HepG2 (cell line): Measurements from ENCODE around the gene RASAL3. TPM values are rescaled to one million over a fixed set of nuclear protein-coding genes. Genes with fewer than 3 reads are reported as not detected.
A peak's percentile ranks its signal among the peaks of the same experiment; 100 is the strongest.

Experiments used
- ATAC-seq: fragments of 200-7000 bp; cut with Tn5 transposase; 3 replicates; pipeline ENCODE4 v1.9.1; 2020; ENCODE audit warnings: mild to moderate bottlenecking, moderate library complexity
- BruUV-seq: library from RNA; stranded (reverse); fragments of 400-500 nt; replicated peaks from 2 replicates; lab custom pipeline; 2021; lab: Mats Ljungman, UMichigan
- CTCF ChIA-PET: fragments of 300-600 bp; formaldehyde crosslinking; extraction: SDS; loops from one replicate; lab custom pipeline; 2021; ENCODE audit warnings: low total read pairs, inconsistent platforms, low intra/inter-chr PET ratio; lab: Yijun Ruan, JAX
- POLR2A ChIA-PET: fragments of 350-600 bp; sonication (Branson Sonifier 250); formaldehyde crosslinking; loops from one replicate; lab custom pipeline; 2020; ENCODE audit warnings: antibody characterized with exemption, inconsistent platforms; lab: Yijun Ruan, JAX
- DNase-seq: peaks from one replicate; pipeline ENCODE4 v3.0.0-alpha.2; 2015; ENCODE audit warnings: low spot score
- FAIRE-seq: peaks from 3 replicates; lab custom pipeline; 2011; peaks lifted over from hg19 to GRCh38; lab: Jason Lieb, UNC
- H2AFZ ChIP-seq: one replicate; pipeline ENCODE4 v1.6.1; 2011; ENCODE audit warnings: low read length, inconsistent platforms
- H3K27ac ChIP-seq: fragments of 300-600 bp; 3 replicates; pipeline ENCODE4 v1.8.0; 2011; ENCODE audit warnings: mixed run types, mild to moderate bottlenecking, mixed read lengths, low read length, inconsistent platforms; ENCODE audit not compliant: insufficient read depth; ENCODE audit errors: extremely low read length
- H3K27me3 ChIP-seq, 2 experiments: fragments of 200-600 bp in 1 of 2; 2 replicates in 1 of 2; 3 replicates in 1 of 2; pipeline versions ENCODE4 v1.6.0 to v1.8.0; 2011; ENCODE audit warnings: low read length in 2 of 2, mild to moderate bottlenecking in 2 of 2, moderate library complexity in 2 of 2, inconsistent platforms in 1 of 2; ENCODE audit not compliant: insufficient read depth in 2 of 2, control insufficient read depth in 1 of 2
- H3K36me3 ChIP-seq, 2 experiments: fragments of 200-600 bp in 1 of 2; replicated peaks in 1 of 2; 2 replicates in 1 of 2; 3 replicates in 1 of 2; pipeline versions ENCODE4 v1.5.1 to v1.8.0; 2011; ENCODE audit warnings: low read length in 2 of 2, inconsistent platforms in 1 of 2; ENCODE audit not compliant: insufficient read depth in 2 of 2, control insufficient read depth in 1 of 2
- H3K4me1 ChIP-seq: 2 replicates; pipeline ENCODE4 v1.5.1; 2012; ENCODE audit warnings: low read length, inconsistent platforms; ENCODE audit not compliant: insufficient read depth
- H3K4me2 ChIP-seq: 2 replicates; pipeline ENCODE4 v1.6.0; 2011; ENCODE audit warnings: low read depth, low read length, inconsistent platforms
- H3K4me3 ChIP-seq, 3 experiments: fragments of 200-600 bp in 1 of 3; sonication (generic), shearing (Covaris generic) in 1 of 3; replicated peaks in 1 of 3; 2 replicates each; pipeline ENCODE4 v1.5.1; 2011 to 2016; ENCODE audit warnings: low read length in 3 of 3, inconsistent platforms in 2 of 3, low read depth in 2 of 3, mild to moderate bottlenecking in 2 of 3, control low read depth in 1 of 3, mixed read lengths in 1 of 3; ENCODE audit not compliant: insufficient read depth in 1 of 3
- H3K79me2 ChIP-seq: one replicate; pipeline ENCODE4 v1.6.1; 2011; ENCODE audit warnings: low read length, inconsistent platforms; ENCODE audit not compliant: insufficient read depth
- H3K9ac ChIP-seq: 2 replicates; pipeline ENCODE4 v1.6.0; 2011; ENCODE audit warnings: mild to moderate bottlenecking, low read depth, low read length, inconsistent platforms; ENCODE audit not compliant: insufficient read depth
- H3K9me3 ChIP-seq: 2 replicates; pipeline ENCODE4 v1.5.1; 2012; ENCODE audit warnings: mild to moderate bottlenecking, low read length
- H4K20me1 ChIP-seq: 2 replicates; pipeline ENCODE4 v1.6.0; 2011; ENCODE audit warnings: inconsistent platforms, mild to moderate bottlenecking, low read length, moderate library complexity; ENCODE audit not compliant: insufficient read depth
- CENPT ChIP-seq: sonication (generic); formaldehyde crosslinking; IDR thresholded peaks from 2 replicates; pipeline ENCODE4 v1.8.0; 2022; ENCODE audit warnings: low read depth, mild to moderate bottlenecking, moderate library complexity, missing genetic modification reagents
- ELF3 ChIP-seq: IDR thresholded peaks from 2 replicates; pipeline ENCODE4 v1.6.1; 2016; ENCODE audit warnings: missing genetic modification reagents, missing compliant biosample characterization
- SAP130 ChIP-seq: IDR thresholded peaks from 2 replicates; pipeline ENCODE4 v1.6.1; 2016; ENCODE audit warnings: low read depth
- ZNF281 ChIP-seq: sonication (generic); formaldehyde crosslinking; IDR thresholded peaks from 2 replicates; pipeline ENCODE4 v1.4.0; 2020; ENCODE audit warnings: missing genetic modification reagents, borderline replicate concordance
- ZNF691 ChIP-seq: sonication (generic); formaldehyde crosslinking; IDR thresholded peaks from 2 replicates; pipeline ENCODE4 v1.4.0; 2020; ENCODE audit warnings: missing genetic modification reagents, low read depth, mild to moderate bottlenecking, borderline replicate concordance
- WGBS: methylation state at CpG from one replicate; pipeline ENCODE4 v1.1.6; 2017; ENCODE audit warnings: low lambda C conversion rate; 5-methylcytosine and 5-hydroxymethylcytosine counted together
- in situ Hi-C: cut with HindIII; loops from 2 replicates; pipeline ENCODE4 v1.10.0; 2017; ENCODE audit warnings: low pct_unique_long_range_greater_than_20kb; ENCODE audit not compliant: extremely low pct_ligation_motif_present
- intact Hi-C: fragments of 100-400 bp; cut with micrococcal nuclease; formaldehyde crosslinking; loops from one replicate; pipeline ENCODE4 v1.10.0; 2022; ENCODE audit not compliant: unreplicated experiment
- polyA plus RNA-seq, 8 experiments: library from polyadenylated mRNA; depleted of rRNA in 3 of 8; stranded (reverse) in 7 of 8; unstranded in 1 of 8; fragments of >200 nt; fragmentation: Illumina TruSeq in 4 of 8; extraction: Trizol in 4 of 8; gene quantifications; 2 replicates each; pipeline versions ENCODE4 v1.2.1 to v1.2.3, GENCODE V29; 2011 to 2016; ENCODE audit warnings: low read depth in 4 of 8, missing spikeins in 1 of 8, mixed read lengths in 1 of 8; ENCODE audit not compliant: insufficient read depth in 1 of 8
- total RNA-seq, 5 experiments: library from RNA; depleted of rRNA; stranded (reverse); fragments of >200 nt; fragmentation: Illumina TruSeq; extraction: Trizol; gene quantifications; 2 replicates each; pipeline ENCODE4 v1.2.3, GENCODE V29; 2016; ENCODE audit warnings: low read depth in 1 of 5

Gene RASAL3
- total and polyA plus RNA-seq, 2 of the 13 experiments (the other 11 are each of a cell fraction or from before 2014, with no cell fraction given) = not detected

GRCh38 chr19:15488489-15489226, 24.3 kb upstream of the RASAL3 start:
- intact Hi-C loops = no loop called here
- POLR2A ChIA-PET = no interaction called here

More at GRCh38 chr19:15488489-15489226, 24.3 kb upstream of the RASAL3 start:
- DNase-seq (no peak), FAIRE-seq (peak; percentile 32), ATAC-seq (no peak)
- CTCF ChIA-PET = no interaction called here
- Histone ChIP-seq H3K9ac (no peak overlapping the region), H3K36me3 (no peaks in the 10 kb centered on the region), H3K4me3 (no peak overlapping the region), H3K4me2 (peak overlapping the region; percentile 12; the same call in 1 of the 2 replicates), H2AFZ (no peak overlapping the region), H3K27ac (no peak overlapping the region), H4K20me1 (no peaks in the 10 kb centered on the region), H3K27me3 (no peaks in the 10 kb centered on the region), H3K9me3 (no peaks in the 10 kb centered on the region), H3K4me1 (peaks cover 13% of the 10 kb centered on the region), H3K79me2 (no peaks in the 10 kb centered on the region)
- TF ChIP-seq ZNF281 (CRISPR knock-in tag) = peak; percentile 66; the same call in 1 of the 2 replicates
- TF ChIP-seq ZNF691 (CRISPR knock-in tag) = peak; percentile 75; the same call in 1 of the 2 replicates
- 0 out of 2 replicates have a peak, but pooled peaks have one; percentile 14 for TF ChIP-seq SAP130 (CRISPR knock-in tag)
- TF ChIP-seq ELF3 = 0 out of 2 replicates have a peak, but pooled peaks have one; percentile 13
- TF ChIP-seq CENPT (CRISPR knock-in tag) = no peak
- WGBS = 30% methylated on average over 11 of the region's 13 CpGs
- in situ Hi-C loops = no loop called here
- BruUV-seq = no TSS peak
